Activated naive CD4-positive, alpha-beta T cell treated with anti-CD3 and anti-CD28 coated beads for 36 hours (primary cell): ENCODE data around the gene RANBP1. TPM values are rescaled to one million over a fixed set of nuclear protein-coding genes. Genes with fewer than 3 reads are reported as not detected.

Experiments used
- CTCF ChIA-PET: fragments of 350-600 bp; sonication (Branson Sonifier 250); formaldehyde crosslinking; loops from one replicate; lab custom pipeline; 2021; ENCODE audit warnings: antibody characterized with exemption; lab: Charles Lee
- DNase-seq: peaks from one replicate; pipeline ENCODE4 v3.0.0-alpha.2; 2020
- H3K27ac Mint-ChIP-seq: one replicate; pipeline ENCODE4 v1.8.0; 2021; ENCODE audit warnings: mild to moderate bottlenecking, mixed read lengths
- H3K27me3 Mint-ChIP-seq: one replicate; pipeline ENCODE4 v1.8.0; 2021; ENCODE audit warnings: low read depth, mixed read lengths
- H3K36me3 Mint-ChIP-seq: one replicate; pipeline ENCODE4 v1.8.0; 2021; ENCODE audit warnings: low read depth, mixed read lengths
- H3K4me1 Mint-ChIP-seq: one replicate; pipeline ENCODE4 v1.8.0; 2021; ENCODE audit warnings: low read depth, mixed read lengths
- H3K4me3 Mint-ChIP-seq: one replicate; pipeline ENCODE4 v1.8.0; 2021; ENCODE audit warnings: mild to moderate bottlenecking, moderate library complexity, mixed read lengths
- H3K9me3 Mint-ChIP-seq: one replicate; pipeline ENCODE4 v1.8.0; 2021; ENCODE audit warnings: mixed read lengths
- intact Hi-C: fragments of 100-400 bp; cut with micrococcal nuclease; formaldehyde crosslinking; loops from one replicate; pipeline ENCODE4 v1.15.1; 2023
- total RNA-seq, 2 experiments: library from RNA; stranded (reverse); gene quantifications; one replicate each; pipeline ENCODE4 v1.2.3, GENCODE V29; 2021

Gene RANBP1
- total RNA-seq, 2 experiments from 2014 or later, result 445 to 455 TPM

- Mint-ChIP-seq H3K27ac (no peak overlapping the region), H3K4me1 (peaks cover 42% of the 10 kb centered on the region), H3K36me3 (peaks cover 27% of the 10 kb centered on the region), H3K27me3 (no peaks in the 10 kb centered on the region), H3K4me3 (no peak overlapping the region), H3K9me3 (no peaks in the 10 kb centered on the region)
- CTCF ChIA-PET, result no interaction called here
- DNase-seq, result no peak
- intact Hi-C loops, result loop anchor here (5.0 kb wide), 1 partner anchor 46 kb away; no protein-coding TSS in a partner anchor
Measured at GRCh38 chr22:20083157-20083890, 32.6 kb upstream of the RANBP1 start.

DNA sequence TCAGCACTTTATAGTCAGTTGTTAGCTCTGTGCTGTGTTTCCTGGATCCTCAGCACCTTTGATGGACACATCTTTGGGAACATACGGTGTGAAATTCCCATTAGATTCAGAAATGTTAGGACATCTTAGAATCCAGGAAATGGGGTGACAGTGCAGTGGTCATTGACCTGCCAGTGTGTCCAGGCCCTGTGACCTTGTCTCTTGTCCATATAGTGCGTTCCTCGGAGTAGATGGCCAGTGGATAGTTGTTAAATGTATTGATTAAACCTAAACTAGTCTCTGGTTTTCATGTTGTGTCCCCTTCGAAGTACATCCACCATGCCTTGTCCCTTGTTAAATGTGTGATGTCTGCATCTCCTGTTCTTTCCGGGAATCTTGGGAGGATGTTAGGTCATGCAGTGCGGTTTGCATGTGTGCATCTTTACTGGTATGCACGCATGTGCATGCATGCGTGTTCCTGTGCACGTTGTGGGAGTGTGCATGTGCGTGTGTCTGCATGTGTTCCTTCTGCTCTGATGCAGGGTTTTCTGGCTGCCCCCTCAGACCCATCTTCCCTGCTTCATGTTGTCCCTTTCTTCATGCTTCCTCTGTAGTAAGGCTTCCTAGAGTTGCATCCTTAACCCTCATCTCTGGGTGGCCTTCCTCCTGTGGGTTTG, 31.9 kb upstream of the RANBP1 start:
- Mint-ChIP-seq H3K9me3 (no peaks in the 10 kb centered on the region), H3K27me3 (no peaks in the 10 kb centered on the region), H3K4me3 (no peak overlapping the region), H3K4me1 (peaks cover 42% of the 10 kb centered on the region), H3K27ac (no peak overlapping the region), H3K36me3 (peaks cover 27% of the 10 kb centered on the region)
- CTCF ChIA-PET, result no interaction called here
- DNase-seq, result no peak
- intact Hi-C loops, result loop anchor here (5.0 kb wide), 1 partner anchor 47 kb away; no protein-coding TSS in a partner anchor

GRCh38 chr22:20084547-20085413, 31.1 kb upstream of the RANBP1 start:
- H3K27ac Mint-ChIP-seq, result no peak overlapping the region
- H3K4me1 Mint-ChIP-seq, result peaks cover 42% of the 10 kb centered on the region
- CTCF ChIA-PET, result interaction anchor here (1.2 kb wide), 1 partner anchor 9 kb away, joined by 3 read pairs; no protein-coding TSS in a partner anchor
- peak; percentile 42 for DNase-seq
- H3K4me3 Mint-ChIP-seq, result peak overlapping the region; percentile 28
- H3K27me3 Mint-ChIP-seq, result no peaks in the 10 kb centered on the region
- no peaks in the 10 kb centered on the region for H3K9me3 Mint-ChIP-seq
- intact Hi-C loops, result loop anchor here (5.0 kb wide), 1 partner anchor 47 kb away; no protein-coding TSS in a partner anchor
- H3K36me3 Mint-ChIP-seq, result peaks cover 34% of the 10 kb centered on the region

GRCh38 chr22:20085651-20086050, 30.3 kb upstream of the RANBP1 start:
- Mint-ChIP-seq H3K27me3 (no peaks in the 10 kb centered on the region), H3K36me3 (peaks cover 41% of the 10 kb centered on the region), H3K4me3 (no peak overlapping the region), H3K9me3 (no peaks in the 10 kb centered on the region), H3K4me1 (peaks cover 41% of the 10 kb centered on the region), H3K27ac (no peak overlapping the region)
- intact Hi-C loops, result no loop called here
- DNase-seq, result no peak
- CTCF ChIA-PET, result interaction anchor here (1.2 kb wide), 1 partner anchor 8 kb away, joined by 3 read pairs; no protein-coding TSS in a partner anchor

DNA sequence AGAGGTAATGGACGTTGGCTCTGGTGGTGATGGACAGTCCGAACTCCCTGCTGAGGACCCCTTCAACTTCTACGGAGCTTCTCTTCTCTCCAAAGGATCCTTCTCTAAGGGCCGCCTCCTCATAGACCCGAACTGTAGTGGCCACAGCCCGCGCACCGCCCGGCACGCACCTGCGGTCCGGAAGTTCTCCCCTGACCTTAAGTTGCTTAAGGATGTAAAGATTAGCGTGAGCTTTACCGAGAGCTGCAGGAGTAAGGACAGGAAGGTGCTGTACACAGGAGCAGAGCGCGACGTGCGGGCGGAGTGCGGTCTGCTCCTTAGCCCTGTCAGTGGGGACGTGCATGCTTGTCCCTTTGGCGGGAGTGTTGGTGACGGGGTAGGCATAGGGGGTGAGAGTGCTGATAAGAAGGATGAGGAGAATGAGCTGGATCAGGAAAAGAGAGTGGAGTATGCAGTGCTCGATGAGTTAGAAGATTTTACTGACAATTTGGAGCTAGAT, 29.8 kb upstream of the RANBP1 start:
- CTCF ChIA-PET, result interaction anchor here (1.1 kb wide), 1 partner anchor 117 kb away, joined by 3 read pairs; no protein-coding TSS in a partner anchor

DNA sequence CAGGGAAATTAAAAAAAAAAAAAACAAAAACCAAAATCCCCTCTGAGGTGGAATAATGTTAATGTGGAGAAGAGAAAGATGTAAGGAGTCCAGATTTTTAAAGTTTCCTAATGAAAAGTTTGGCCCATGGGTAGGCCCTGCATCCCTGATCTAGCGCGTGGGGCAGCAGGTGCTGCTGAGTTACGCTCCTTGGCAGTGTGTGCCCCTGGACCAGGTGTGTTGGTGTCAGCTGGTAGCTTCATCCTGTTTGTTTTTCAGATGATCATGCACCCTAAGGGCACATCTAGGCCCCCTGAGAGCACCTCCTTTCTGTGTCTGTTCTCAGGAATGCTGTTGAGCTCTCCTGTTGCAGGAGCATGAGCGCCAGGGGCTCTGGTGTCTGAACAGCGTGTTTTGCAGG, 29.1 kb upstream of the RANBP1 start:
- Mint-ChIP-seq H3K4me1 (peaks cover 30% of the 10 kb centered on the region), H3K9me3 (no peaks in the 10 kb centered on the region), H3K36me3 (peaks cover 44% of the 10 kb centered on the region), H3K27ac (no peak overlapping the region), H3K27me3 (no peaks in the 10 kb centered on the region), H3K4me3 (no peak overlapping the region)
- CTCF ChIA-PET, result interaction anchor here (1.1 kb wide), 1 partner anchor 118 kb away, joined by 3 read pairs; no protein-coding TSS in a partner anchor
- intact Hi-C loops, result no loop called here
- DNase-seq, result no peak

More for the DNA sequence above, 29.8 kb upstream of the RANBP1 start:
- Mint-ChIP-seq H3K4me3 (no peak overlapping the region), H3K27ac (no peak overlapping the region), H3K27me3 (no peaks in the 10 kb centered on the region), H3K36me3 (peaks cover 42% of the 10 kb centered on the region), H3K9me3 (no peaks in the 10 kb centered on the region), H3K4me1 (peaks cover 36% of the 10 kb centered on the region)
- DNase-seq, result no peak
- intact Hi-C loops, result no loop called here

DNA sequence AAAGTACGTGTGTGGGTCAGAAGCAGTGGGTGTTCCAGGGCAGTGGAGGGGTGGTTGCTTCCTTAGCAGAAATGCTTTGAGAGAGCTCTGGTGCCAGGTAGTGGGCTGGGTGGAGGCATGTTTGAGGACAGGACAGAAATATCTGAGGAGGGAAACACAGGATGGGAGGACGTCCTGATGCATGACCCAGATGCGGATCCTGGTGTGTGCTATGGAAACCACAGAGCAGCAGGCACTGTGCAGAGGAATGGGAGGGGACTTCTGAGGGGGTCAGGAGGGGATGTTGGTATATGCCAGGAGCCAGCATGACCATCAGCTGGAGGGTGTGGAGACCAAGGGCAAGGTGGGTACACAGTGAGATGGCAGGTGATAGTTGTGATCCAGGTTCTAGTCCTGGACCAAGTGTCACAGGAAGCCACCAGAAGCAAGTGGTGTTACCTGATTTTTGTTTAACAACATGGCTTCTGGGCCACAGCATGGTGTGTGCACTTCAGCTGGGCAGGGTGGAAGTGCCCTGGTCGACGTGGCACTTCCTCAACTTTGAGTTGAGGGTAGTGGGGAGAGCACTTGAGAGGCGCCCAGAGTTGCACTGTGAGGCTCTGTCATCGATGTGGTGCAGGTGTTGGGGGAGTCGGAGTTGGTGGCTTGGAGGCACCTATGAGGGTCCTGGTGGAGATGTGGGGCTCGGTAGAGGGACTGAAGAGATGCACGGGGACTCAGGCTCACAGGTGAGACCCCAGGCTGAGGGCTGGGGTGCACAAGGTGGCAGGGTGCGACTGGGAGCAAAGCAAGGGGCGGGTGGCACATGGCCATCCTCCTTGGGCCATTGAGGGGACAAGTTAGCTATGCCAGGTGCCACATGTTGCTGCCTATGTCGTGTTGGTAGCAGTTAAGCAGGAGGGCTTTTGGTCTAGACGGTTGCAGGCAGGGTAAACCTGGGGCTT, 28.3 kb upstream of the RANBP1 start:
- CTCF ChIA-PET, result interaction anchor here (1.1 kb wide), 2 partner anchors 9 to 119 kb away, joined by 3 read pairs; no protein-coding TSS in a partner anchor
- intact Hi-C loops, result no loop called here
- Mint-ChIP-seq H3K4me3 (no peak overlapping the region), H3K36me3 (peaks cover 51% of the 10 kb centered on the region), H3K27ac (no peak overlapping the region), H3K9me3 (no peaks in the 10 kb centered on the region), H3K27me3 (no peaks in the 10 kb centered on the region), H3K4me1 (peaks cover 21% of the 10 kb centered on the region)
- no peak for DNase-seq

DNA sequence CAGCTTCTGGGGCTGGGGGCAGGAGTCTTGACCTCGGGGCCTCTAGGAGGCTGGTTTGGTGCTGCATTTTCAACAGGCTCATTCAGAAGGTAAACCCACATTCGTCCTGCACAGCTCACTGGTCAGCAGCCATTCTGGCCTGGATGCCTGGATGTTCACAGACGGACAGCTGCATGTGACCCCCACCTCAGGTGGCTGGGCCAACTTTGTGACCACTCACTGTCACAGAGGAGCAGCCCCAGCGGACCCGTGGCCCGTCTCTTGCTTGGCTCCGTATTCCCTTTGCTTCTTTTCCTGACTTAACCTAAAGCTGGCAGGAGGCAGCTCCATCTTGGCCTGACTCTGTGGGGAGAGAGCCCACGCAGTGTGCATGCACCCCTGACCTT, 27.6 kb upstream of the RANBP1 start:
- CTCF ChIA-PET, result interaction anchor here (1.1 kb wide), 1 partner anchor 9 kb away, joined by 3 read pairs; no protein-coding TSS in a partner anchor
- no peak overlapping the region for H3K27ac Mint-ChIP-seq

GRCh38 chr22:20089226-20089976, 26.5 kb upstream of the RANBP1 start:
- Mint-ChIP-seq H3K27me3 (no peaks in the 10 kb centered on the region), H3K4me1 (peaks cover 8% of the 10 kb centered on the region), H3K4me3 (no peak overlapping the region), H3K27ac (no peak overlapping the region), H3K9me3 (no peaks in the 10 kb centered on the region), H3K36me3 (peaks cover 55% of the 10 kb centered on the region)
- intact Hi-C loops, result no loop called here
- CTCF ChIA-PET, result no interaction called here
- no peak for DNase-seq

More for the DNA sequence above, 27.6 kb upstream of the RANBP1 start:
- no peak for DNase-seq
- no peak overlapping the region for H3K4me3 Mint-ChIP-seq
- intact Hi-C loops, result no loop called here
- H3K9me3 Mint-ChIP-seq, result no peaks in the 10 kb centered on the region
- peaks cover 51% of the 10 kb centered on the region for H3K36me3 Mint-ChIP-seq
- peaks cover 15% of the 10 kb centered on the region for H3K4me1 Mint-ChIP-seq
- no peaks in the 10 kb centered on the region for H3K27me3 Mint-ChIP-seq

GRCh38 chr22:20089977-20090729, 25.8 kb upstream of the RANBP1 start:
- Mint-ChIP-seq H3K27me3 (no peaks in the 10 kb centered on the region), H3K9me3 (no peaks in the 10 kb centered on the region), H3K27ac (no peak overlapping the region), H3K4me3 (no peak overlapping the region), H3K36me3 (peaks cover 62% of the 10 kb centered on the region), H3K4me1 (peaks cover 10% of the 10 kb centered on the region)
- DNase-seq, result no peak
- CTCF ChIA-PET, result no interaction called here
- intact Hi-C loops, result no loop called here
